ENCODE measurements around the gene MACF1.

DNA sequence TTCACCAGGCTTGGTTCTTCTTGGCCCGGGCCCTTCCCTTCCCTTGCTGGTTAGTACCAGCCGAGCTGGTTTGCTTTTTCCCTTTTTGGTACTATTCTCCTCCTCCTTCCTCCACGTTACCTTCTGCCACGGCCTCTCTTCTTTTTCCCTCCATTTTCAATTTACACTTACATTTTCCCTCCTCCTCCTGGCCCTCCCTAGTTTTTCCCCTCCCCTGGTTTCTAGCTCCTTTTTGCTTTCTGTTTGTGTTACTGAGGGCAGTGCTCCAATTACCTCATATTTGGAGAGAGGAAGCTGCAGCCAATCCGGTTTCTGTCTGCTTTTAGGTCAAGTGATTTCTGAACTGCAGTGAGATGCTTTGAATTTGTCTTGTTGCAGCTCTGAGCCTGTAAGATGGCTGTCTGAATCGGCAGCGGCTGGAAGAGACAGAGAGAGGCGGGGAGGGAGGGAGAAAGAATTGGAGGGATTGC, 63.7 kb downstream of the MACF1 start:
- TF ChIP-seq, protein P1, sequence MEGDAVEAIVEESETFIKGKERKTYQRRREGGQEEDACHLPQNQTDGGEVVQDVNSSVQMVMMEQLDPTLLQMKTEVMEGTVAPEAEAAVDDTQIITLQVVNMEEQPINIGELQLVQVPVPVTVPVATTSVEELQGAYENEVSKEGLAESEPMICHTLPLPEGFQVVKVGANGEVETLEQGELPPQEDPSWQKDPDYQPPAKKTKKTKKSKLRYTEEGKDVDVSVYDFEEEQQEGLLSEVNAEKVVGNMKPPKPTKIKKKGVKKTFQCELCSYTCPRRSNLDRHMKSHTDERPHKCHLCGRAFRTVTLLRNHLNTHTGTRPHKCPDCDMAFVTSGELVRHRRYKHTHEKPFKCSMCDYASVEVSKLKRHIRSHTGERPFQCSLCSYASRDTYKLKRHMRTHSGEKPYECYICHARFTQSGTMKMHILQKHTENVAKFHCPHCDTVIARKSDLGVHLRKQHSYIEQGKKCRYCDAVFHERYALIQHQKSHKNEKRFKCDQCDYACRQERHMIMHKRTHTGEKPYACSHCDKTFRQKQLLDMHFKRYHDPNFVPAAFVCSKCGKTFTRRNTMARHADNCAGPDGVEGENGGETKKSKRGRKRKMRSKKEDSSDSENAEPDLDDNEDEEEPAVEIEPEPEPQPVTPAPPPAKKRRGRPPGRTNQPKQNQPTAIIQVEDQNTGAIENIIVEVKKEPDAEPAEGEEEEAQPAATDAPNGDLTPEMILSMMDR (IDR thresholded peaks at IDR 0.05; ENCODE audit: low read depth, low read length), result no peak
- no peak for TF ChIP-seq MYC (IDR thresholded peaks at IDR 0.05; ENCODE audit: low read depth, low read length)
- TF ChIP-seq, protein P2, sequence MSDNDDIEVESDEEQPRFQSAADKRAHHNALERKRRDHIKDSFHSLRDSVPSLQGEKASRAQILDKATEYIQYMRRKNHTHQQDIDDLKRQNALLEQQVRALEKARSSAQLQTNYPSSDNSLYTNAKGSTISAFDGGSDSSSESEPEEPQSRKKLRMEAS (IDR thresholded peaks at IDR 0.05; ENCODE audit: low read depth, low read length), result no peak
- TF ChIP-seq POLR2A (IDR thresholded peaks at IDR 0.05; ENCODE audit: extremely low read depth, insufficient read length), result no peak

Measured in NB4 (cell line).